HCT116 (cell line): ENCODE measurements around the gene KCNC1. TPM values are rescaled to one million over a fixed set of nuclear protein-coding genes. Genes with fewer than 3 reads are reported as not detected.

Source experiments
- ATAC-seq: fragments of 200-7000 bp; cut with Tn5 transposase; 2 replicates; pipeline ENCODE4 v1.9.1; 2020; ENCODE audit warnings: mild to moderate bottlenecking, moderate library complexity
- BruUV-seq: library from RNA; stranded (reverse); fragments of 400-500 nt; replicated peaks from 2 replicates; lab custom pipeline; 2021; lab: Mats Ljungman, UMichigan
- CTCF ChIA-PET: fragments of 300-600 bp; sonication (Branson Sonifier 250); formaldehyde crosslinking; loops from one replicate; lab custom pipeline; 2021; ENCODE audit warnings: antibody characterized with exemption; lab: Charles Lee
- POLR2A ChIA-PET: fragments of 300-600, 350-600 bp; sonication (Branson Sonifier 250); formaldehyde crosslinking; loops from one replicate; lab custom pipeline; 2021; ENCODE audit warnings: antibody characterized with exemption; lab: Charles Lee
- RAD21 ChIA-PET, 2 experiments: fragments of 300-600 bp; sonication (Branson Sonifier 250); formaldehyde crosslinking; loops; one replicate each; lab custom pipeline; 2023; ENCODE audit warnings: low total read pairs in 2 of 2; ENCODE audit not compliant: uncharacterized antibody in 2 of 2, unreplicated experiment in 2 of 2, low non-redundant PET in 1 of 2; lab: Charles Lee
- DNase-seq: peaks from one replicate; pipeline ENCODE4 v3.0.0-alpha.2; 2010; ENCODE audit warnings: low read depth, low spot score
- H2AFZ ChIP-seq: fragments of 200-600 bp; shearing (Covaris generic), sonication (generic); 2 replicates; pipeline ENCODE4 v1.6.1; 2017; ENCODE audit warnings: low read depth, mixed run types, mixed read lengths, antibody characterized with exemption, low read length; ENCODE audit not compliant: poor library complexity, severe bottlenecking
- H3K27ac ChIP-seq: 2 replicates; pipeline ENCODE4 v1.5.1; 2012; ENCODE audit warnings: low read depth, low read length
- H3K27me3 ChIP-seq: fragments of 200-600 bp; sonication (generic); 2 replicates; pipeline ENCODE4 v1.6.1; 2016; ENCODE audit warnings: mixed run types, low read length, mixed read lengths; ENCODE audit not compliant: insufficient read depth
- H3K36me3 ChIP-seq, 2 experiments: fragments of 200-500 bp in 1 of 2; fragments of 200-600 bp in 1 of 2; sonication (Bioruptor generic) in 1 of 2; sonication (generic) in 1 of 2; 2 replicates each; pipeline versions ENCODE4 v1.5.1 to v1.6.1; 2014 to 2016; ENCODE audit warnings: low read length in 2 of 2, inconsistent platforms in 1 of 2, mixed read lengths in 1 of 2, mixed run types in 1 of 2; ENCODE audit not compliant: insufficient read depth in 2 of 2, control insufficient read depth in 1 of 2
- H3K4me1 ChIP-seq, 2 experiments: fragments of 200-600 bp in 1 of 2; sonication (generic) in 1 of 2; 2 replicates each; pipeline versions ENCODE4 v1.5.1 to v1.6.1; 2012 to 2017; ENCODE audit warnings: low read length in 2 of 2, inconsistent platforms in 1 of 2, mild to moderate bottlenecking in 1 of 2, mixed read lengths in 1 of 2, mixed run types in 1 of 2, moderate library complexity in 1 of 2; ENCODE audit not compliant: insufficient read depth in 2 of 2, control insufficient read depth in 1 of 2
- H3K4me2 ChIP-seq: fragments of 200-600 bp; sonication (generic); 2 replicates; pipeline ENCODE4 v1.6.1; 2017; ENCODE audit warnings: mixed run types, low read length, mixed read lengths
- H3K4me3 ChIP-seq, 2 experiments: fragments of 200-600 bp in 1 of 2; sonication (generic) in 1 of 2; replicated peaks in 1 of 2; 2 replicates each; pipeline ENCODE4 v1.5.1; 2011 to 2016; ENCODE audit warnings: low read length in 2 of 2, control low read depth in 1 of 2, low read depth in 1 of 2, mild to moderate bottlenecking in 1 of 2, mixed read lengths in 1 of 2, mixed run types in 1 of 2
- H3K79me2 ChIP-seq: fragments of 200-600 bp; sonication (generic); 2 replicates; pipeline ENCODE4 v1.6.1; 2017; ENCODE audit warnings: mild to moderate bottlenecking, mixed run types, low read length, moderate library complexity, mixed read lengths; ENCODE audit not compliant: insufficient read depth
- H3K9ac ChIP-seq: fragments of 200-600 bp; sonication (generic); 2 replicates; pipeline ENCODE4 v1.6.1; 2016; ENCODE audit warnings: low read length, mixed read lengths
- H3K9me2 ChIP-seq: fragments of 200-600 bp; sonication (generic), shearing (Covaris generic); 2 replicates; pipeline ENCODE4 v1.6.1; 2017; ENCODE audit warnings: mixed run types, mild to moderate bottlenecking, moderate library complexity; ENCODE audit not compliant: insufficient read depth
- H3K9me3 ChIP-seq, 2 experiments: fragments of 200-500 bp in 1 of 2; fragments of 200-600 bp in 1 of 2; sonication (Bioruptor generic) in 1 of 2; sonication (generic) in 1 of 2; 2 replicates each; pipeline ENCODE4 v1.6.1; 2014 to 2017; ENCODE audit warnings: low read length in 2 of 2, mixed read lengths in 2 of 2, inconsistent platforms in 1 of 2, low read depth in 1 of 2, mild to moderate bottlenecking in 1 of 2, mixed run types in 1 of 2, moderate library complexity in 1 of 2; ENCODE audit not compliant: control insufficient read depth in 1 of 2, insufficient read depth in 1 of 2
- H4K20me1 ChIP-seq: fragments of 200-600 bp; sonication (generic), shearing (Covaris generic); 2 replicates; pipeline ENCODE4 v1.6.1; 2017; ENCODE audit warnings: mixed run types, mild to moderate bottlenecking, moderate library complexity; ENCODE audit not compliant: insufficient read depth
- CTCF ChIP-seq, 3 experiments: fragments of 200-600 bp in 1 of 3; sonication (generic) in 1 of 3; IDR thresholded peaks in 2 of 3; conservative IDR thresholded peaks in 1 of 3; 2 replicates each; pipeline ENCODE4 v1.5.1; 2012 to 2017; ENCODE audit warnings: low read depth in 2 of 3, low read length in 2 of 3, antibody characterized with exemption in 1 of 3, borderline replicate concordance in 1 of 3, control low read depth in 1 of 3, mild to moderate bottlenecking in 1 of 3, mixed read lengths in 1 of 3, mixed run types in 1 of 3, moderate library complexity in 1 of 3; ENCODE audit not compliant: insufficient read depth in 1 of 3
- EZH2 ChIP-seq: fragments of 200-600 bp; sonication (generic); IDR thresholded peaks from 2 replicates; pipeline ENCODE4 v1.6.1; 2017; ENCODE audit warnings: antibody characterized with exemption, mixed run types
- FOSL1 ChIP-seq: IDR thresholded peaks from 2 replicates; pipeline ENCODE4 v1.6.1; 2012; ENCODE audit warnings: low read depth
- RAD21 ChIP-seq: IDR thresholded peaks from 2 replicates; pipeline ENCODE4 v1.6.1; 2012; ENCODE audit warnings: low read depth, mild to moderate bottlenecking
- ZNF274 ChIP-seq: fragments of 200-500 bp; sonication (Bioruptor generic); IDR thresholded peaks from 2 replicates; pipeline ENCODE4 v1.6.1; 2014; ENCODE audit warnings: mild to moderate bottlenecking, low read depth, low read length, inconsistent platforms
- intact Hi-C: fragments of 100-400 bp; cut with micrococcal nuclease; formaldehyde crosslinking; loops from 2 replicates; pipeline ENCODE4 v1.10.0; 2022
- total RNA-seq: library from RNA; stranded (reverse); gene quantifications from one replicate; pipeline ENCODE4 v1.2.1, GENCODE V29; 2021; ENCODE audit not compliant: unreplicated experiment
- TF ChIP-seq, protein P1 (sequence below): IDR thresholded peaks from 2 replicates; pipeline ENCODE4 v1.6.1; 2012; ENCODE audit warnings: low read depth

Gene KCNC1
- total RNA-seq, 1 experiment from 2014 or later: 0.12 TPM

DNA sequence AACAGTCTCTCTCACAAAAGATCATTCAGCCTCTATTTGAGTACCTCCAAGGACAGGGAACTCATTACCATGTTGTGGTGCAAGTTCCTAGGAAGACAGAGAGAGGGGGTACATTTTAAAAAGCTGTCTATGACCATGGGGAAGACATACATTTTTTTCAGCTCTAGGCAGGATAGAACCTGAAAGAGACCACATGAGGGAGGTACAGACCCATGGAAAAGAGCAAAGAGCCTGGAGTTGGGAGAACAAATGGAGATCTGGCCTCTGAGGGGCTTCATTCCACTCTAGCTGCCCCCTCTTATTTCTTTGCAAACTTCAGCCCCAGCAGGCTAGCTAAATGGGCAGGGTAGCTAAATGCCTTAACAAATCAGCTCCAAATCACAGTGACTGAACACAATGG is 36.3 kb downstream of the KCNC1 start:
- intact Hi-C loops: no loop called here
- H3K79me2 ChIP-seq: no peaks in the 10 kb centered on the region
- H2AFZ ChIP-seq: no peak overlapping the region
- peaks cover 3 to 6% of the 10 kb centered on the region in 2 experiments; a peak in 3 of 4 replicates for H3K4me1 ChIP-seq
- BruUV-seq: no TSS peak
- ChIA-PET CTCF (no interaction called here), POLR2A (no interaction called here), RAD21 (no interaction called here)
- H3K9me3 ChIP-seq: no peaks in the 10 kb centered on the region
- no peaks in the 10 kb centered on the region for H4K20me1 ChIP-seq
- H3K27me3 ChIP-seq: no peaks in the 10 kb centered on the region
- no peak overlapping the region for H3K27ac ChIP-seq
- ATAC-seq (no peak), DNase-seq (no peak)
- no peak overlapping the region for H3K9ac ChIP-seq
- no peaks in the 10 kb centered on the region for H3K9me2 ChIP-seq
- no peak overlapping the region for H3K4me2 ChIP-seq
- no peaks in the 10 kb centered on the region for H3K36me3 ChIP-seq
- TF ChIP-seq FOSL1 (no peak), CTCF (IDR thresholded peaks at IDR 0.05 in 2 of 3, conservative IDR thresholded peaks at IDR 0.05 in 1 of 3; ENCODE audit: borderline replicate concordance in 1 of 3, insufficient read depth in 1 of 3, low read depth in 2 of 3, low read length in 2 of 3) (no peak), EZH2 (no peak), RAD21 (peak; percentile 38), ZNF274 (no peak)
- TF ChIP-seq, protein P1, sequence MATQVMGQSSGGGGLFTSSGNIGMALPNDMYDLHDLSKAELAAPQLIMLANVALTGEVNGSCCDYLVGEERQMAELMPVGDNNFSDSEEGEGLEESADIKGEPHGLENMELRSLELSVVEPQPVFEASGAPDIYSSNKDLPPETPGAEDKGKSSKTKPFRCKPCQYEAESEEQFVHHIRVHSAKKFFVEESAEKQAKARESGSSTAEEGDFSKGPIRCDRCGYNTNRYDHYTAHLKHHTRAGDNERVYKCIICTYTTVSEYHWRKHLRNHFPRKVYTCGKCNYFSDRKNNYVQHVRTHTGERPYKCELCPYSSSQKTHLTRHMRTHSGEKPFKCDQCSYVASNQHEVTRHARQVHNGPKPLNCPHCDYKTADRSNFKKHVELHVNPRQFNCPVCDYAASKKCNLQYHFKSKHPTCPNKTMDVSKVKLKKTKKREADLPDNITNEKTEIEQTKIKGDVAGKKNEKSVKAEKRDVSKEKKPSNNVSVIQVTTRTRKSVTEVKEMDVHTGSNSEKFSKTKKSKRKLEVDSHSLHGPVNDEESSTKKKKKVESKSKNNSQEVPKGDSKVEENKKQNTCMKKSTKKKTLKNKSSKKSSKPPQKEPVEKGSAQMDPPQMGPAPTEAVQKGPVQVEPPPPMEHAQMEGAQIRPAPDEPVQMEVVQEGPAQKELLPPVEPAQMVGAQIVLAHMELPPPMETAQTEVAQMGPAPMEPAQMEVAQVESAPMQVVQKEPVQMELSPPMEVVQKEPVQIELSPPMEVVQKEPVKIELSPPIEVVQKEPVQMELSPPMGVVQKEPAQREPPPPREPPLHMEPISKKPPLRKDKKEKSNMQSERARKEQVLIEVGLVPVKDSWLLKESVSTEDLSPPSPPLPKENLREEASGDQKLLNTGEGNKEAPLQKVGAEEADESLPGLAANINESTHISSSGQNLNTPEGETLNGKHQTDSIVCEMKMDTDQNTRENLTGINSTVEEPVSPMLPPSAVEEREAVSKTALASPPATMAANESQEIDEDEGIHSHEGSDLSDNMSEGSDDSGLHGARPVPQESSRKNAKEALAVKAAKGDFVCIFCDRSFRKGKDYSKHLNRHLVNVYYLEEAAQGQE: no peak
- no peak overlapping the region for H3K4me3 ChIP-seq
